H1 (cell line): Measurements from ENCODE around the gene CD72. TPM values are rescaled to one million over a fixed set of nuclear protein-coding genes. Genes with fewer than 3 reads are reported as not detected.

Experiments used
- CTCF ChIA-PET: fragments of 300-600 bp; sonication (Branson Sonifier 250); formaldehyde crosslinking; loops from one replicate; lab custom pipeline; 2021; ENCODE audit not compliant: partially characterized antibody; lab: Charles Lee
- POLR2A ChIA-PET: fragments of 300-600 bp; sonication (Branson Sonifier 250); formaldehyde crosslinking; loops from one replicate; lab custom pipeline; 2021; ENCODE audit warnings: inconsistent platforms; ENCODE audit not compliant: partially characterized antibody; lab: Charles Lee
- DNase-seq, 2 experiments: peaks; one replicate each; pipeline versions ENCODE4 v3.0.0 to v3.0.0-alpha.2; 2010 to 2022; ENCODE audit warnings: low spot score in 2 of 2, low read depth in 1 of 2, mixed read lengths in 1 of 2
- FAIRE-seq: peaks from 2 replicates; lab custom pipeline; 2011; peaks lifted over from hg19 to GRCh38; lab: Jason Lieb, UNC
- H2AFZ ChIP-seq: 2 replicates; pipeline ENCODE4 v1.8.1; 2012; ENCODE audit warnings: low read length, inconsistent platforms
- H2AK5ac ChIP-seq: 2 replicates; pipeline ENCODE4 v1.6.1; 2013; ENCODE audit warnings: low read depth, low read length
- H2BK120ac ChIP-seq: replicated peaks from 2 replicates; pipeline ENCODE3; 2013; ENCODE audit warnings: low read depth, low read length, inconsistent platforms
- H2BK12ac ChIP-seq: 2 replicates; pipeline ENCODE4 v1.6.1; 2013; ENCODE audit warnings: low read depth, low read length
- H2BK15ac ChIP-seq: 2 replicates; pipeline ENCODE4 v1.6.1; 2013; ENCODE audit warnings: low read length
- H2BK20ac ChIP-seq: 2 replicates; pipeline ENCODE4 v1.6.1; 2013; ENCODE audit warnings: low read length
- H2BK5ac ChIP-seq: 2 replicates; pipeline ENCODE4 v1.6.1; 2013; ENCODE audit warnings: low read depth, low read length
- H3K14ac ChIP-seq: 2 replicates; pipeline ENCODE4 v1.6.1; 2013; ENCODE audit warnings: inconsistent platforms; ENCODE audit not compliant: insufficient read length
- H3K18ac ChIP-seq: 2 replicates; pipeline ENCODE4 v1.6.1; 2013; ENCODE audit warnings: low read length; ENCODE audit errors: extremely low read depth
- H3K23ac ChIP-seq: 2 replicates; pipeline ENCODE4 v1.6.1; 2013; ENCODE audit warnings: inconsistent platforms; ENCODE audit not compliant: insufficient read length
- H3K23me2 ChIP-seq: 2 replicates; pipeline ENCODE4 v1.6.1; 2013; ENCODE audit warnings: low read depth, low read length
- H3K27ac ChIP-seq: 2 replicates; pipeline ENCODE4 v1.6.1; 2011; ENCODE audit warnings: low read depth, low read length, inconsistent platforms
- H3K27me3 ChIP-seq, 4 experiments: replicated peaks in 1 of 4; 1 replicate in 1 of 4; 2 replicates in 3 of 4; pipeline versions ENCODE4 v1.6.1 to v1.8.1; 2011 to 2013; ENCODE audit warnings: low read length in 3 of 4, mild to moderate bottlenecking in 3 of 4, inconsistent platforms in 2 of 4, mixed read lengths in 2 of 4, moderate library complexity in 1 of 4; ENCODE audit not compliant: control insufficient read depth in 3 of 4, insufficient read depth in 3 of 4; ENCODE audit errors: extremely low read depth in 1 of 4
- H3K36me3 ChIP-seq, 4 experiments: 2 replicates each; pipeline versions ENCODE4 v1.6.1 to v1.8.1; 2011 to 2013; ENCODE audit warnings: mild to moderate bottlenecking in 4 of 4, low read length in 3 of 4, moderate library complexity in 2 of 4, control low read depth in 1 of 4, inconsistent platforms in 1 of 4; ENCODE audit not compliant: insufficient read depth in 4 of 4, control insufficient read depth in 2 of 4
- H3K4ac ChIP-seq: replicated peaks from 2 replicates; pipeline ENCODE3; 2013; ENCODE audit warnings: low read length, low read depth, mixed read lengths, inconsistent platforms; ENCODE audit not compliant: insufficient read length
- H3K4me1 ChIP-seq, 4 experiments: replicated peaks in 1 of 4; 1 replicate in 1 of 4; 2 replicates in 3 of 4; pipeline versions ENCODE4 v1.6.1 to v1.8.1; 2011 to 2013; ENCODE audit warnings: low read length in 3 of 4, inconsistent platforms in 2 of 4, mixed read lengths in 1 of 4; ENCODE audit not compliant: insufficient read depth in 4 of 4, control insufficient read depth in 3 of 4
- H3K4me2 ChIP-seq, 2 experiments: 2 replicates each; pipeline versions ENCODE4 v1.6.1 to v1.8.1; 2011 to 2013; ENCODE audit warnings: low read depth in 2 of 2, low read length in 2 of 2, control low read depth in 1 of 2, inconsistent platforms in 1 of 2, mild to moderate bottlenecking in 1 of 2; ENCODE audit not compliant: insufficient read depth in 1 of 2
- H3K4me3 ChIP-seq, 4 experiments: fragments of 200-600, 300-600 bp in 1 of 4; sonication (generic), shearing (Covaris generic), sonication (Bioruptor Twin) in 1 of 4; 2 replicates each; pipeline versions ENCODE4 v1.5.1 to v1.8.1; 2011 to 2016; ENCODE audit warnings: low read length in 4 of 4, low read depth in 3 of 4, control low read depth in 2 of 4, inconsistent platforms in 2 of 4, mild to moderate bottlenecking in 2 of 4, mixed read lengths in 1 of 4, moderate library complexity in 1 of 4; ENCODE audit not compliant: insufficient read depth in 2 of 4; ENCODE audit errors: extremely low read depth in 1 of 4
- H3K56ac ChIP-seq: replicated peaks from 2 replicates; pipeline ENCODE3; 2013; ENCODE audit warnings: low read depth, mild to moderate bottlenecking, mixed read lengths, low read length, inconsistent platforms; ENCODE audit not compliant: insufficient read length
- H3K79me1 ChIP-seq: 2 replicates; pipeline ENCODE4 v1.6.1; 2013; ENCODE audit warnings: low read depth, low read length, control low read depth
- H3K79me2 ChIP-seq, 2 experiments: 2 replicates each; pipeline versions ENCODE4 v1.6.1 to v1.8.1; 2012 to 2013; ENCODE audit warnings: low read length in 2 of 2, mild to moderate bottlenecking in 2 of 2, inconsistent platforms in 1 of 2; ENCODE audit not compliant: insufficient read depth in 2 of 2, control insufficient read depth in 1 of 2
- H3K9ac ChIP-seq, 4 experiments: replicated peaks in 1 of 4; 1 replicate in 1 of 4; 2 replicates in 3 of 4; pipeline versions ENCODE4 v1.6.1 to v1.8.1; 2011 to 2013; ENCODE audit warnings: low read depth in 3 of 4, low read length in 3 of 4, control low read depth in 2 of 4, mild to moderate bottlenecking in 2 of 4, moderate library complexity in 2 of 4, inconsistent platforms in 1 of 4; ENCODE audit errors: extremely low read depth in 1 of 4
- H3K9me3 ChIP-seq, 2 experiments: 2 replicates each; pipeline versions ENCODE4 v1.6.1 to v1.8.1; 2012 to 2013; ENCODE audit warnings: mild to moderate bottlenecking in 2 of 2, moderate library complexity in 2 of 2, control low read depth in 1 of 2, inconsistent platforms in 1 of 2, low read depth in 1 of 2, low read length in 1 of 2, mixed read lengths in 1 of 2; ENCODE audit not compliant: insufficient read depth in 2 of 2
- H4K20me1 ChIP-seq, 2 experiments: replicated peaks in 1 of 2; 2 replicates each; pipeline versions ENCODE3 to v1.8.1; 2011 to 2013; ENCODE audit warnings: inconsistent platforms in 2 of 2, low read length in 2 of 2, mild to moderate bottlenecking in 1 of 2; ENCODE audit not compliant: insufficient read depth in 2 of 2, control insufficient read depth in 1 of 2
- H4K5ac ChIP-seq: 2 replicates; pipeline ENCODE4 v1.6.1; 2013; ENCODE audit warnings: low read length, low read depth, mixed read lengths, inconsistent platforms; ENCODE audit not compliant: insufficient read length
- H4K8ac ChIP-seq: 2 replicates; pipeline ENCODE4 v1.8.0; 2013; ENCODE audit warnings: mild to moderate bottlenecking, moderate library complexity, low read length, inconsistent platforms; ENCODE audit not compliant: insufficient read depth; ENCODE audit errors: extremely low read depth
- H4K91ac ChIP-seq: replicated peaks from 2 replicates; pipeline ENCODE3; 2013; ENCODE audit warnings: low read length, mixed read lengths, inconsistent platforms; ENCODE audit not compliant: insufficient read length
- CHD1 ChIP-seq: IDR thresholded peaks from 2 replicates; pipeline ENCODE4 v1.6.1; 2012; ENCODE audit warnings: low read depth, low read length, improper control_type of control experiment
- EZH2 ChIP-seq: fragments of 200-600 bp; sonication (generic); IDR thresholded peaks from 2 replicates; pipeline ENCODE4 v1.7.1; 2012; ENCODE audit warnings: low read depth, mild to moderate bottlenecking, moderate library complexity, low read length, inconsistent platforms; ENCODE audit not compliant: severe bottlenecking
- RBBP5 ChIP-seq: IDR thresholded peaks from 2 replicates; pipeline ENCODE4 v1.7.1; 2012; ENCODE audit warnings: low read depth, mild to moderate bottlenecking, inconsistent platforms, low read length, moderate library complexity, borderline replicate concordance
- SAP30 ChIP-seq: fragments of 300-600 bp; sonication (generic); IDR thresholded peaks from 2 replicates; pipeline ENCODE4 v1.7.1; 2012; ENCODE audit warnings: low read length, moderate library complexity, mild to moderate bottlenecking, inconsistent platforms; ENCODE audit not compliant: insufficient read depth, insufficient replicate concordance
- SP1 ChIP-seq: IDR thresholded peaks from 2 replicates; pipeline ENCODE4 v1.6.1; 2011; ENCODE audit warnings: low read depth, low read length
- SRF ChIP-seq: IDR thresholded peaks from 2 replicates; pipeline ENCODE4 v1.6.1; 2011; ENCODE audit warnings: mild to moderate bottlenecking, low read depth, low read length, moderate library complexity
- TCF12 ChIP-seq: IDR thresholded peaks from 2 replicates; pipeline ENCODE4 v1.6.1; 2011; ENCODE audit warnings: low read depth, mild to moderate bottlenecking, low read length
- WGBS, 2 experiments: shearing (Covaris generic) in 1 of 2; methylation state at CpG; one replicate each; pipeline versions ENCODE4 v1.1.6 to v1.1.7; 2013 to 2015; ENCODE audit warnings: low lambda C conversion rate in 2 of 2, mixed read lengths in 2 of 2, inconsistent platforms in 1 of 2, low coverage in 1 of 2, missing lambda C conversion rate in 1 of 2; ENCODE audit not compliant: insufficient replicate concordance in 2 of 2, insufficient coverage in 1 of 2, insufficient read length in 1 of 2; ENCODE audit errors: extremely low coverage in 1 of 2, missing lambda C conversion rate in 1 of 2; 5-methylcytosine and 5-hydroxymethylcytosine counted together
- polyA plus RNA-seq, 7 experiments: library from polyadenylated mRNA; depleted of rRNA in 3 of 7; stranded (reverse) in 5 of 7; unstranded in 2 of 7; fragments of >200 nt in 5 of 7; fragments of 200-250 nt in 2 of 7; gene quantifications; 1 replicate in 5 of 7; 2 replicates in 1 of 7; 4 replicates in 1 of 7; pipeline versions ENCODE4 v1.2.1 to v1.2.3, GENCODE V29; 2011 to 2013; ENCODE audit warnings: missing spikeins in 2 of 7, mixed read lengths in 2 of 7
- total RNA-seq: library from RNA; stranded (reverse); fragmentation: NEBNext Ultra II Directional; extraction: Animal tissue kit (Norgen Biotek cat#: 25700); gene quantifications from 2 replicates; pipeline ENCODE4 v1.2.1, GENCODE V29; 2021

CD72 gene
- total and polyA plus RNA-seq, 2 of the 8 experiments (the other 6 are each of a cell fraction or from before 2014, with no cell fraction given), result 4.0 to 4.5 TPM

DNA sequence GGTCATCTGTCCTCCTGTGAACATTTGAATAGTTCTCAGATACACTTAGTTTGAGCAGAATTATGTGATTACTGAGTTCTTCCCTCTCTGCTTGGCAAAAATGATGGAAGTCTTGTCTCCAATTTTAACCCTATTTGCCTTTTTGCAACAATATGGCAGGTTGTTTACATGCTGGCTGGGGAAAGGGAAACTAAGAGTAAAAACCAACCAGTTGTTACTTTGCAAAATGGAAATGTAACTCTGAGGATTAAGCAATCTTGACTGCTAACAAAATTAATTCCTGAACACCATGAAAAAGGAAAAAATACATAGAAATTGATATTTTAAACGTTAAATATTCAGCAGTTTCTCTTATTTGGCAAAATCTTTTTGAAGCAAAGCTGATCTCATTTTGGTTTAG is 21.4 kb upstream of the CD72 start:
- no peak overlapping the region for H3K23ac ChIP-seq
- peak; percentile 45 for FAIRE-seq
- no peaks in the 10 kb centered on the region for H3K27me3 ChIP-seq
- H2AFZ ChIP-seq, result no peak overlapping the region
- ChIA-PET POLR2A (interaction anchor here (0.7 kb wide), 1 partner anchor 19 kb away, joined by 3 read pairs; the partner anchor contains the start of genes CCDC107 and RMRP), CTCF (interaction anchor here (1.0 to 1.3 kb wide), 2 partner anchors 28 to 187 kb away, joined by 3 to 4 read pairs; no protein-coding TSS in a partner anchor)
- no peak for DNase-seq
- H4K20me1 ChIP-seq, result no peaks in the 10 kb centered on the region
- no peak overlapping the region for H2BK5ac ChIP-seq
- H3K9ac ChIP-seq, result no peak overlapping the region
- no peak overlapping the region for H3K4me2 ChIP-seq
- no peak overlapping the region for H4K8ac ChIP-seq
- WGBS, 2 experiments, result 88% methylated on average over 1 of the region's 1 CpG; no CpG with 5 or more reads in 1 of the 2 experiments
- H3K79me2 ChIP-seq, result no peaks in the 10 kb centered on the region
- no peak overlapping the region for H2BK20ac ChIP-seq
- no peak overlapping the region for H2BK120ac ChIP-seq
- no peak overlapping the region for H3K4me3 ChIP-seq
- no peak overlapping the region for H3K27ac ChIP-seq
- TF ChIP-seq RBBP5 (no peak), CHD1 (no peak), EZH2 (no peak), SRF (no peak), SAP30 (no peak), TCF12 (no peak), SP1 (no peak)
- TF ChIP-seq, all 59 proteins: peak for 0
- H3K4ac ChIP-seq, result no peak overlapping the region
- no peaks in the 10 kb centered on the region for H3K4me1 ChIP-seq
- H3K14ac ChIP-seq, result no peak overlapping the region
- H3K36me3 ChIP-seq, result no peaks in the 10 kb centered on the region; a peak in 2 of 8 replicates
- no peak overlapping the region for H3K18ac ChIP-seq
- no peak overlapping the region for H4K5ac ChIP-seq
- H2AK5ac ChIP-seq, result no peak overlapping the region
- peaks cover 0 to 2% of the 10 kb centered on the region in 2 experiments; a peak in 1 of 4 replicates for H3K9me3 ChIP-seq
- no peak overlapping the region for H4K91ac ChIP-seq
- H2BK15ac ChIP-seq, result no peak overlapping the region
- no peaks in the 10 kb centered on the region for H3K79me1 ChIP-seq
- H2BK12ac ChIP-seq, result no peak overlapping the region
- H3K23me2 ChIP-seq, result no peaks in the 10 kb centered on the region
- no peak overlapping the region for H3K56ac ChIP-seq
